Glutamatergic neuron (in vitro differentiated cells): ENCODE measurements around the gene GOLGA6L4. TPM values are rescaled to one million over a fixed set of nuclear protein-coding genes. Genes with fewer than 3 reads are reported as not detected.
"Not testable (repeated sequence)": the region's sequence is repeated elsewhere in the genome, so short reads cannot be mapped to it uniquely, and the experiment has no call there.

Experiments used
- DNase-seq: peaks from one replicate; pipeline ENCODE4 v3.0.0; 2022
- H3K27ac Mint-ChIP-seq: one replicate; pipeline ENCODE4 v1.8.0; 2020; ENCODE audit warnings: mild to moderate bottlenecking, mixed read lengths, inconsistent platforms; ENCODE audit not compliant: unreplicated experiment
- H3K27me3 Mint-ChIP-seq: one replicate; pipeline ENCODE4 v1.8.0; 2020; ENCODE audit warnings: mild to moderate bottlenecking, moderate library complexity, mixed read lengths, inconsistent platforms; ENCODE audit not compliant: unreplicated experiment
- H3K36me3 Mint-ChIP-seq: one replicate; pipeline ENCODE4 v1.8.0; 2020; ENCODE audit warnings: mild to moderate bottlenecking, mixed read lengths, inconsistent platforms; ENCODE audit not compliant: unreplicated experiment
- H3K4me1 Mint-ChIP-seq: one replicate; pipeline ENCODE4 v1.8.0; 2020; ENCODE audit warnings: mild to moderate bottlenecking, low read depth, mixed read lengths, inconsistent platforms; ENCODE audit not compliant: unreplicated experiment
- H3K4me3 Mint-ChIP-seq: one replicate; pipeline ENCODE4 v1.8.0; 2020; ENCODE audit warnings: mild to moderate bottlenecking, mixed read lengths, inconsistent platforms; ENCODE audit not compliant: unreplicated experiment
- H3K9me3 Mint-ChIP-seq: one replicate; pipeline ENCODE4 v1.8.0; 2020; ENCODE audit warnings: mild to moderate bottlenecking, moderate library complexity, mixed read lengths, inconsistent platforms; ENCODE audit not compliant: unreplicated experiment
- long read RNA-seq: library from polyadenylated mRNA; unstranded; transcript quantifications from one replicate; pipeline ENCODE4 v2.0.0, GENCODE V29; 2020; ENCODE audit not compliant: unreplicated experiment
- total RNA-seq: library from RNA; stranded (reverse); fragmentation: NEBNext Ultra II Directional; extraction: Animal tissue kit (Norgen Biotek cat#: 25700); gene quantifications from one replicate; pipeline ENCODE4 v1.2.1, GENCODE V29; 2021; ENCODE audit not compliant: unreplicated experiment

The GOLGA6L4 gene
- 14.6 TPM for total RNA-seq
- long read RNA-seq = 0 reads

GRCh38 chr15:84235573-84235972 lies at the start of gene GOLGA6L4:
GOLGA6L4 (plus strand) TSS chr15:84235773; CDS start chr15:84235835, 62 bp downstream.
- DNase-seq, H3K27me3 Mint-ChIP-seq, H3K4me1 Mint-ChIP-seq, H3K9me3 Mint-ChIP-seq, H3K4me3 Mint-ChIP-seq, H3K27ac Mint-ChIP-seq, H3K36me3 Mint-ChIP-seq: not testable (repeated sequence)

- not testable (repeated sequence) for H3K9me3 Mint-ChIP-seq, H3K4me3 Mint-ChIP-seq, H3K36me3 Mint-ChIP-seq
These were observed 42.6 kb upstream of the GOLGA6L4 start for GRCh38 chr15:84192982-84193381.

GRCh38 chr15:84195603-84196002 lies 40.0 kb upstream of the GOLGA6L4 start:
- H3K36me3 Mint-ChIP-seq, H3K4me1 Mint-ChIP-seq, DNase-seq, H3K9me3 Mint-ChIP-seq, H3K4me3 Mint-ChIP-seq, H3K27me3 Mint-ChIP-seq, H3K27ac Mint-ChIP-seq: not testable (repeated sequence)

More at GRCh38 chr15:84192982-84193381, 42.6 kb upstream of the GOLGA6L4 start:
- H3K27me3 Mint-ChIP-seq, H3K27ac Mint-ChIP-seq, H3K4me1 Mint-ChIP-seq, DNase-seq: not testable (repeated sequence)

GRCh38 chr15:84196530-84197188 lies 38.9 kb upstream of the GOLGA6L4 start:
- not testable (repeated sequence) for H3K27me3 Mint-ChIP-seq, H3K27ac Mint-ChIP-seq, DNase-seq, H3K9me3 Mint-ChIP-seq, H3K4me1 Mint-ChIP-seq, H3K36me3 Mint-ChIP-seq, H3K4me3 Mint-ChIP-seq

- H3K36me3 Mint-ChIP-seq, H3K4me3 Mint-ChIP-seq, H3K27me3 Mint-ChIP-seq, H3K4me1 Mint-ChIP-seq, H3K27ac Mint-ChIP-seq, DNase-seq, H3K9me3 Mint-ChIP-seq: not testable (repeated sequence)
These were observed 35.7 kb upstream of the GOLGA6L4 start for GRCh38 chr15:84199865-84200264.

- not testable (repeated sequence) for H3K4me3 Mint-ChIP-seq, H3K9me3 Mint-ChIP-seq, H3K4me1 Mint-ChIP-seq, H3K27me3 Mint-ChIP-seq, DNase-seq, H3K36me3 Mint-ChIP-seq, H3K27ac Mint-ChIP-seq
These were observed 10.9 kb downstream of the GOLGA6L4 start for GRCh38 chr15:84246441-84246840.
